Skeletal muscle tissue (tissue), 4 donors: ENCODE results near the gene RPL9. TPM values are rescaled to one million over a fixed set of nuclear protein-coding genes. Genes with fewer than 3 reads are reported as not detected.

Experiments used
- H3K27ac ChIP-seq: one replicate; pipeline ENCODE4 v1.7.0; 2013; ENCODE audit warnings: mild to moderate bottlenecking, low read depth, low read length, inconsistent platforms
- H3K27me3 ChIP-seq, 3 donors: one replicate each; pipeline ENCODE4 v1.7.0; 2013; ENCODE audit warnings: low read length in 3 of 3; ENCODE audit not compliant: control insufficient read depth in 3 of 3, insufficient read depth in 3 of 3
- H3K36me3 ChIP-seq, 3 donors: one replicate each; pipeline ENCODE4 v1.7.0; 2013; ENCODE audit warnings: low read length in 3 of 3; ENCODE audit not compliant: control insufficient read depth in 3 of 3, insufficient read depth in 3 of 3
- H3K4me1 ChIP-seq, 3 donors: one replicate each; pipeline ENCODE4 v1.7.0; 2013; ENCODE audit warnings: low read length in 3 of 3, mild to moderate bottlenecking in 3 of 3; ENCODE audit not compliant: control insufficient read depth in 3 of 3, insufficient read depth in 3 of 3
- H3K4me3 ChIP-seq, 3 donors: one replicate each; pipeline ENCODE4 v1.7.0; 2013; ENCODE audit warnings: low read length in 3 of 3
- H3K9ac ChIP-seq, 3 donors: one replicate each; pipeline ENCODE4 v1.7.0; 2013; ENCODE audit warnings: low read length in 3 of 3, mild to moderate bottlenecking in 3 of 3, moderate library complexity in 2 of 3, low read depth in 1 of 3
- H3K9me3 ChIP-seq, 3 donors: one replicate each; pipeline ENCODE4 v1.7.0; 2013; ENCODE audit warnings: low read length in 3 of 3; ENCODE audit not compliant: control insufficient read depth in 3 of 3
- total RNA-seq: library from RNA; depleted of rRNA; stranded (reverse); fragments of >200 nt; gene quantifications from one replicate; pipeline ENCODE4 v1.2.3, GENCODE V29; 2014
- donor health status: Osteomylitis.

Gene RPL9
- total RNA-seq, 1 donor from 2014 or later = 5,741 TPM

DNA sequence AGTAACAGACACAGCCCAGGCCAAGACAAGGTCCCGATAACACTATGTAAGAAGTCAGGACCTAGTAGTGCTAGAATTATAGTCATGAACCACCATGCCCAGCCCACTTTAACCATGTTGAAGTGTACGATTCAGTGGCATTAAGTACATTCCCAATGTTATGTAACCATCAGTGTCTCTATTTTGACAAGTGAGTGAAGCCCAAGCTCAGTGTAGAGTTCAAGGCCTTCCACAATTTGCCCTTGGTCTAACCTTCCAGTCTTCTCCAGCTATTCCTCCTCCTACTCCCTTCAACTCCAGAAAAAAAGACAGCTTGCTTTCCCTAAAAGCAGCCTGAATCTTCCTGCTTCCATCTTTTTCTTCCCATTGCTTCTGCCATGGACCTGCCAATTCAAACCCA is 31.6 kb upstream of the RPL9 start:
- no peak overlapping the region for H3K27ac ChIP-seq
- no peaks in the 10 kb centered on the region for H3K36me3 ChIP-seq
- H3K4me1 ChIP-seq = no peaks in the 10 kb centered on the region
- no peaks in the 10 kb centered on the region for H3K9me3 ChIP-seq
- H3K9ac ChIP-seq = no peak overlapping the region
- no peak overlapping the region for H3K4me3 ChIP-seq
- no peaks in the 10 kb centered on the region for H3K27me3 ChIP-seq

DNA sequence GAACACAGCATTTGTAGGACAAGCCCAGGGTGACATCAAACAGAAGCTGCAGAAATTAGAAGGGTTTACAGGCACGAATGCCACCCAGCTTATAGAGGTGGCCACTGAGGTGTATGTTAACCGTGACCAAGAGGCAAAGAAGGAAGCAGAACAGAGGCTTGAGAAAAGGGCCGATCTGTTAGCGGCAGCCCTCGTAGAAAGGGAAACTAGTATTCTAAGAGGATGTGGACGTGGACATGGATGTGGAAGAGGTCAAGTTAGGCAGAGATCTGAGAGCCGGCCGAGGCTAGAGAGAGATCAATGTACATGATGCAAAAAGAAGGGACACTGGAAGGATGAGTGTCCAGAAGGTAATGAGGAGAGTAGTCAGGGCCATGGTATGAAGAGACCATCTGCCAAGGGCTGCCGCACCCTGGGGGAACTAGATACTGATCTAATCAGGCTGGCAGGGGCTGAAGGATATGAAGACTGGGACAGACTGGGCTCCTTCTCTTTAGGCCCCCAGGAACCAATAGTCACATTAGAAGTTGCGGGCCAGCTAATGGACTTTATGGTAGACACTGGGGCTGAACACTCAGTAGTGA is 27.6 kb upstream of the RPL9 start:
- Histone ChIP-seq H3K9me3 (no peaks in the 10 kb centered on the region), H3K4me1 (no peaks in the 10 kb centered on the region), H3K27me3 (no peaks in the 10 kb centered on the region), H3K36me3 (no peaks in the 10 kb centered on the region), H3K9ac (no peak overlapping the region), H3K4me3 (no peak overlapping the region), H3K27ac (no peak overlapping the region)

DNA sequence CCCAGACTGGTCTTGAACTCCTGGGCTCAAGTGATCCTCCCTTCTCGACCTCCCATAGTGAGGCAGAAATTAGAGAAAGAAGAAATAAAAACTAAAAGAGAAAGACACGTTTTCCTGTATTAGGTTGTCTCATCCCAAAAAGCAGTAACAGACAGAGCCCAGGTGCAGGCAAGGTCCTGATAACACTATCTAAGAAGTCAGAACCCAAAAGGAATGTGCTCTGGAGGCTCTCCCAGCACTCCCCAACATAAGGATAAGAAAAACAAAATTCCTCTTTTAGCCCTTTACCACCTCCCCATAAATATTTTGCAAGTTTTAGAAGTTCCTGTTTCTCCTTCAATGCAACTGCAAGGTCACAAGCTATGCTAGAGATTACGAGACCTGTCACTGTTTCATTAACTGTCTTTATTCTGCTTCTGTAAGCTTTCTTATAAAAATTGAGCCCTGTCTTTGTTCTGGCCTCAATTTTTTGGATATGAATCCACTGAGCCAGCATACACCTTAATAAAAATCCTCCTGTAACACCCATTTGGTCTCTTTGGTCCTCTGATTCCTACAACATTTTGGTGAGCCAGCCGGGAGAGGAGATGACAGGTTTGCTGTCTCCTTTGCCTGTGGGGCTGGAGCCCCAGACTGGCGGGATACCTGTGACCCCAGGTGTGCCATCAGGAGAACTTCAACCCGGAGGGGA is 26.0 kb upstream of the RPL9 start:
- no peaks in the 10 kb centered on the region for H3K36me3 ChIP-seq
- no peak overlapping the region for H3K4me3 ChIP-seq
- H3K27ac ChIP-seq = no peak overlapping the region

DNA sequence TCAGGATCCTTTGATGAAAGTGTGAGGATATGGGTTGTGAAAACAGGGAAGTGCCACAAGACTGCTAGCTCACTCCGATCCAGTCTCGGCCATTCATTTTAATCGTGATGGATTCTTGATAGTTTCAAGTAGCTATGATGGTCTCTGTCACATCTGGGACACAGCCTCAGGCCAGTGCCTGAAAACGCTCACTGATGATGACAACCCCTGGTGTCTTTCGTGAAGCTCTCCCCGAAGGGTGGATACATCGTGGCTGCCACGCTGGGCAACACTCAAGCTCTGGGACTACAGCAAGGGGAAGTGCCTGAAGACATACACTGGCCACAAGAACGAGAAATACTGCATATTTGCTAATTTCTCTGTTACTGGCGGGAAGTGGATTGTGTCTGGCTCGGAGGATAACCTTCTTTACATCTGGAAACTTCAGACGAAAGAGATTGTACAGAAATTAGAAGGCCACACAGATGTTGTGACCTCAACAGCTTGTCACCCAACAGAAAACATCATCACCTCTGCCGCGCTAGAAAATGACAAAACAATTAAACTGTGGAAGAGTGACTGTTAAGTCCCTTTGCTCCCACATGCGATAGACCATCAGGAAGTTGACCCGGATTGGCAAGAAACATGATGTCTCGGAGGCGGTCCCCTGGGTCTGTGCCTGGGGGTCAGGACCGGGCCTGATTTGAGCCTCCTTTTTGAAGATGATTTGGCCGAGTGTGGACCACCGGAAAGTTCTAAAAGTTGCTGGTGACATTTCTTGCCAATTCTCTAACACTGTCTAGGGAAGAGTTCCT is 22.4 kb upstream of the RPL9 start:
- Histone ChIP-seq H3K9ac (no peak overlapping the region), H3K9me3 (no peaks in the 10 kb centered on the region), H3K27ac (no peak overlapping the region), H3K4me1 (no peaks in the 10 kb centered on the region), H3K36me3 (peaks cover under 1 to 8% (median 2%) of the 10 kb centered on the region in 3 donors), H3K27me3 (no peaks in the 10 kb centered on the region), H3K4me3 (no peak overlapping the region)

More for the DNA sequence above, 26.0 kb upstream of the RPL9 start:
- H3K9me3 ChIP-seq = no peaks in the 10 kb centered on the region
- no peak overlapping the region for H3K9ac ChIP-seq
- no peaks in the 10 kb centered on the region for H3K27me3 ChIP-seq
- no peaks in the 10 kb centered on the region for H3K4me1 ChIP-seq

DNA sequence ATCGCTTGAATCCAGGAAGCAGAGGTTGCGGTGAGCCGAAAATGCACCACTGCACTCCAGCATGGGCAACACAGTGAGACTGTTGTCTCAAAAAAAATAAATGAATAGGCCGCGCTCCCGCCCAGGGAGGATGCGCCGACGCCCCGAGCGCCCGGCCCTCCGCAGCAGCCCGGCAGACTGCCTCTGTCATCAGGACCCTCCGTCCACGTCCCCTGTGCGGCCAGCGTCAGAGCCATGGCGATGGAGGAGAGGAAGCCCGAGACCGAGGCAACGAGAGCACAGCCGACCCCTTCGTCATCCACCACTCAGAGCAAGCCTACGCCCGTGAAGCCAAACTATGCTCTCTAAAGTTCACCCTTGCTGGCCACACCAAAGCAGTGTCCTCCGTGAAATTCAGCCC is 21.5 kb upstream of the RPL9 start:
- H3K4me1 ChIP-seq = no peaks in the 10 kb centered on the region
- H3K9ac ChIP-seq = no peak overlapping the region
- H3K36me3 ChIP-seq = peaks cover 2 to 10% (median 4%) of the 10 kb centered on the region in 3 donors
- no peaks in the 10 kb centered on the region for H3K27me3 ChIP-seq
- H3K4me3 ChIP-seq = no peak overlapping the region
- no peak overlapping the region for H3K27ac ChIP-seq
- no peaks in the 10 kb centered on the region for H3K9me3 ChIP-seq

DNA sequence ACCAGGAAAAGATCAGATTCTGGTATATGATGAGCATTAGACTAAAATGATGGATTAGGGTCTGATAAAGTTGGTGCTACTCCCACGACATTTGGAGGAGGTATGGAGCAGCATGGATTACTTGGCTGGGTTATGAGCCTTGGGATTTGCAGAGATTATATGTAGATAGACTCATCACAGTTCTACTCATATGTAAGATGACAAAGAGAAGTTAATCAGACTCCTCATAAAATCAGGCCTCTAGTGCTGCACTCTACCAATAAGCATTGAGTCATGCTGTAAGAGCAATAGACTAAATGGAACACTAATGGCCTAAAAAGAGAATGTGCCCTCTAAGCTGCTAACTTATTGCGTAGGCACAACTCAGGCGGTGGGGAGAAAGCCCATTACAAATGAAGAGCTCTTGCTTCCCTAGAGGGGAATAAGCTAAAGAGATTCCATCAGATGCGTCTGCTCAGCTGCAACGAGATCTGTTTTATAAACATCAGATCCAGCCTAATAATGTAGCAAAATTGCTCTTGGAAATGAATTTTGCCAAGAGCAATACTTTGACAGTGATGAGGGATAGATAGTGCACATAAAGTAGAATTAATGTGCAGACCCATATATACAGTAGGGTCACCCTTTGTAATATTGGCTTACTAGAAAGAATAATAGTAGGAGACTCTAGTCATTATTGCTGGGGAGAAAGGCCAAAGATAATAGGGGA is 17.6 kb upstream of the RPL9 start:
- Histone ChIP-seq H3K27ac (no peak overlapping the region), H3K36me3 (peaks cover 5 to 24% (median 14%) of the 10 kb centered on the region in 3 donors), H3K27me3 (no peaks in the 10 kb centered on the region), H3K4me1 (no peaks in the 10 kb centered on the region), H3K4me3 (no peak overlapping the region), H3K9me3 (no peaks in the 10 kb centered on the region), H3K9ac (no peak overlapping the region)

DNA sequence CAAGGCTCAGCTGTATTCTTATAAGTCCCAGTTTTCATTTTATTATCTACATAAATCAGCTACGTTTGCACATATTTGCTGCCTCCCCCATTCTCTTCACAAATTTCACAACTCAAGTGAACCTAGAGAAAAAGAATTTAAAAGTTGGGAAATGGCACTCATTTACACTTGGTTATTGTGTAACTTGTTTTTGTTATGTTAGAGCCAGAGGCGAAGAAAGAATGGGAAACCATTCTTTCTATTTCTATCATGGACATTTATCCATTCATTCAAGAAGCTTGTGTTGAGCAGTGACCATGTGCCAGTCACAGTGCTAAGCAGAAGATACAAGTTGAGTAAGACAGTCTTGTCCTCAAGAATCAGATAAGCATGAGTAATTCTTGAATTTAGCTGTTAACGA is 13.7 kb upstream of the RPL9 start:
- Histone ChIP-seq H3K27me3 (no peaks in the 10 kb centered on the region), H3K27ac (no peak overlapping the region), H3K4me1 (no peaks in the 10 kb centered on the region), H3K9ac (no peak overlapping the region), H3K9me3 (no peaks in the 10 kb centered on the region), H3K36me3 (peaks cover 6 to 33% (median 20%) of the 10 kb centered on the region in 3 donors), H3K4me3 (no peak overlapping the region)

DNA sequence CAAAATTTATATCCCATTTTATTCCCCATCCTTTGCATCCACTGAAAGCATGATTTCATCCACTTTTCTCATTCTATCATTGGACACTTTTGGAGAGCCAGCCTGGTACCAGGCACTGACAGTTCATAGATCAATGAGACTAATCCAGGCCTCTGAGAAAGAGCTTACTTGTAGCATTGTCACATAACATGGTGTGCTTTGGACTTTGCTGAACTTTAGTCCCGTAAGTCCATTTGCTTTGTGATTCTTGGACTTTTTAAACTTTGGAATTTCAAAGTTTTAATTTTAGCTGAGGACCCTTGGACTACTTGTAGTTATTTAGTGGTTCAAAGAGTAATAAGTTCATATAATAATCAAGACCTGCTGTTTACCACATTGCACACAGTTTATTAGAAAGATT is 11.7 kb upstream of the RPL9 start:
- H3K9me3 ChIP-seq = no peaks in the 10 kb centered on the region
- H3K9ac ChIP-seq = no peak overlapping the region
- no peaks in the 10 kb centered on the region for H3K4me1 ChIP-seq
- H3K4me3 ChIP-seq = no peak overlapping the region
- H3K27me3 ChIP-seq = no peaks in the 10 kb centered on the region
- no peak overlapping the region for H3K27ac ChIP-seq
- peaks cover 6 to 23% (median 22%) of the 10 kb centered on the region in 3 donors for H3K36me3 ChIP-seq

DNA sequence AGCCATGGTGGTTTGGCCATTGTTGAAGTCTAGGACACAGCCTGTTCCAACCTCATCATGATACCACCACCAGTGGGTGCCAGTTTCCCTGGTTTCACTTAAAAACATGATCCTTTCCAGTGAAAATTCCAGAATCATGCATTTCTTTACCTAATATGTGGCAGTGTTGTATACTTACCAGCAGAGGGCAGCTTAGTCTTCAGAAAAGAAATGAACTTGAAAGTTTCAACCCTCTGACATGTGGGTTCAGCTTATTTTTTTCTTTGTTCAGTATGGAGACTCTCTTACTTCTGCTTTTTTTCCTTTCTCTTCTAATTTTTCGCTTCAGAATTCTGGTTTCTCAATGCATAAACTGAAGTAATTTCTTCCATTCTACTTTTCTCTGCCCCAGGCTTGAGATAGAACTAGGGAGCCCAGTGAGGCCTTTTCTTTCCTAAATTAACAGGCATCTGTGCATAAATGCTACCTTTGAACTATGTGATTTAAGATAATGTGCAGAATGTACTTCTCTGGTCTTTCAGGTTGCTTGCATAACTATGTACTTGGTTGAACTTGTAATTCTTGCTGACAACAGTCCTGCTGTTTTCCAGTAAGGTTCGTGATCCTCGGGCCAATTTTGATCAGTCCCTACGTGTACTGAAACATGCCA is 10.8 kb upstream of the RPL9 start:
- no peak overlapping the region for H3K4me3 ChIP-seq
- H3K9ac ChIP-seq = no peak overlapping the region
- H3K9me3 ChIP-seq = no peaks in the 10 kb centered on the region
- no peaks in the 10 kb centered on the region for H3K27me3 ChIP-seq
- peaks cover 10 to 30% (median 30%) of the 10 kb centered on the region in 3 donors for H3K36me3 ChIP-seq
- no peak overlapping the region for H3K27ac ChIP-seq
- H3K4me1 ChIP-seq = no peaks in the 10 kb centered on the region
